GM21723 (cell line): ENCODE results near the gene TGIF2LY.
"Not testable (repeated sequence)": the region's sequence is repeated elsewhere in the genome, so short reads cannot be mapped to it uniquely, and the experiment has no call there.

ENCODE experiments used
- ATAC-seq: cut with Tn5 transposase; IDR thresholded peaks from one replicate; pipeline ENCODE4 v1.9.1; 2021; ENCODE audit warnings: mild to moderate bottlenecking, moderate library complexity; ENCODE audit not compliant: unreplicated experiment

Gene TGIF2LY

DNA sequence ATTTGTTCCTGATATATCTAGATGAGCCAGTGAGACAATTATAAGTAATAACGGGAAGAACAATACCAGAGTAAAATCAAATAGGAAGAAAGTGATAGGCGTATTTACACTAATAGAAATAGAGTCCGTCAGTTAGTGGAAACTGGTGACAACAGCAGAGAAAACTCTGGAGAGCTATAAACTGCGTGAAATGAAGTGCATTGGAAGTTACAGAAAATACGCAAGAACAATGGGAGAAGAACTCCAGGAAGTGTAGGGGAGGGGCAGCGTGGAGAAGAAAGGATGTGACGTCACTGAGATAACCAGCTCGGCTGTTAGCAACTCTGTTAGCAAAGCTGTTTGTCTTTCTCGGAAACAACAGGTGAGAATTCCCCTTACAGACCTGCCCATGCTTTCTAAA, at the start of gene TGIF2LY:
Gene TGIF2LY (plus strand): TSS at position 301 of the 400 bp plus-strand sequence. CDS start 178 bp downstream, outside the sequence.
- ATAC-seq = not testable (repeated sequence)
